Activated naive CD4-positive, alpha-beta T cell treated with anti-CD3 and anti-CD28 coated beads, Interleukin-2, amount 50 U/mL, for 72 hours (primary cell): ENCODE data around the gene PSMB11. TPM values are rescaled to one million over a fixed set of nuclear protein-coding genes. Genes with fewer than 3 reads are reported as not detected.

ENCODE experiments used
- ATAC-seq, 2 donors: fragments of 150-1000 bp; cut with Tn5 transposase; 2 replicates each; pipeline ENCODE4 v1.10.0; 2021; ENCODE audit warnings: mild to moderate bottlenecking in 2 of 2, moderate library complexity in 2 of 2
- DNase-seq, 2 donors: peaks; one replicate each; pipeline ENCODE4 v3.0.0; 2021 to 2022; ENCODE audit warnings: low spot score in 2 of 2
- H3K27ac Mint-ChIP-seq, 2 donors: one replicate each; pipeline ENCODE4 v1.8.0; 2022; ENCODE audit warnings: mild to moderate bottlenecking in 2 of 2, mixed read lengths in 2 of 2
- H3K36me3 Mint-ChIP-seq, 2 donors: one replicate each; pipeline ENCODE4 v1.8.0; 2022; ENCODE audit warnings: mixed read lengths in 2 of 2
- H3K9me3 Mint-ChIP-seq, 2 donors: one replicate each; pipeline ENCODE4 v1.8.0; 2022; ENCODE audit warnings: mixed read lengths in 2 of 2
- total RNA-seq, 2 donors: library from RNA; stranded (reverse); gene quantifications; one replicate each; pipeline ENCODE4 v1.2.3, GENCODE V29; 2022

The PSMB11 gene
- total RNA-seq, 2 donors from 2014 or later = not detected

DNA sequence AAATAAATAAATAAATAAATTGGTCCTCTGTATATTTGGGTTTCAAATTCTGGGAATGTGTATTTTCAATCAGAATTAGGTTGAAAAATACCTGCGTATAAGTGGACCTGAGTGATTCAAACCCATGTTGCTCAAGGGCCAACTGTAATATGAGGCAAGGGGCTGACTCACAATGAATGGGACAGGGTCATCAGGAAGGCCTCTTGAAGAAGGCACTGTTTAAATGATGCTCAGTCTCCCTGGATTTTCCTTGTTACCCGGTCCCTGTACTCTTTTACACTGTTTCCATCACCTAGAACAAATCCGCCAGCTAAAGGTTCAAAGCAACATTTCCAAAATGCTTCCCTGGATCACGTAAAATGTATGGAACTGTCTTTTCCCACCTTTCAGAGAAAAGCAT, 11.1 kb upstream of the PSMB11 start:
- no peaks in the 10 kb centered on the region for H3K9me3 Mint-ChIP-seq
- peaks cover 36 to 50% of the 10 kb centered on the region in 2 donors for H3K36me3 Mint-ChIP-seq
- ATAC-seq (no peak), DNase-seq (no peak)
- H3K27ac Mint-ChIP-seq = peak overlapping the region; percentile 21 to 94

DNA sequence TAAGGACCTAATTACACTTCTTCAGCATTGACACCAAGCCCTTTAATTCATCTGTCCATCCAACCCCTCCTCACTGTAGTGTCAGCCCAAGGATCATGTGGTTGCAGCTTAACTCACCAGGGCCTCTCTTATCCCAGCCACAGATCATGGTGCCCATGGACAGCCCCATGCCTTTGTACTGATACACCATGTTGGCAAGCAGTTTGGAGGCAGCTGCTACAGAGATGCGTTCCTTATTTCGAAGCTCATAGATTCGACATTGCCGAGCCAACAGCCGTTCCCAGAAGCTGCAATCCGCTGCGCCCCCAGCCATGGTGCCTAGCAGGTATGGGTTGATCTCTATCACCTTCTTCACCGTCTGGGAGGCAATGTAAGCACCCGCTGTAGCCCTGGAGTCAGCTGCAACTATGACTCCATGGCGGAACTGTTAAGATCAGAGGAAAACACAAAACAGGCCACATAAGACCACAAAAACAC, 8.7 kb upstream of the PSMB11 start:
- H3K9me3 Mint-ChIP-seq = no peaks in the 10 kb centered on the region
- no peak for ATAC-seq
- no peak for DNase-seq
- peak overlapping the region; percentile 97 to 99 for H3K27ac Mint-ChIP-seq
- peaks cover 33 to 44% of the 10 kb centered on the region in 2 donors for H3K36me3 Mint-ChIP-seq

DNA sequence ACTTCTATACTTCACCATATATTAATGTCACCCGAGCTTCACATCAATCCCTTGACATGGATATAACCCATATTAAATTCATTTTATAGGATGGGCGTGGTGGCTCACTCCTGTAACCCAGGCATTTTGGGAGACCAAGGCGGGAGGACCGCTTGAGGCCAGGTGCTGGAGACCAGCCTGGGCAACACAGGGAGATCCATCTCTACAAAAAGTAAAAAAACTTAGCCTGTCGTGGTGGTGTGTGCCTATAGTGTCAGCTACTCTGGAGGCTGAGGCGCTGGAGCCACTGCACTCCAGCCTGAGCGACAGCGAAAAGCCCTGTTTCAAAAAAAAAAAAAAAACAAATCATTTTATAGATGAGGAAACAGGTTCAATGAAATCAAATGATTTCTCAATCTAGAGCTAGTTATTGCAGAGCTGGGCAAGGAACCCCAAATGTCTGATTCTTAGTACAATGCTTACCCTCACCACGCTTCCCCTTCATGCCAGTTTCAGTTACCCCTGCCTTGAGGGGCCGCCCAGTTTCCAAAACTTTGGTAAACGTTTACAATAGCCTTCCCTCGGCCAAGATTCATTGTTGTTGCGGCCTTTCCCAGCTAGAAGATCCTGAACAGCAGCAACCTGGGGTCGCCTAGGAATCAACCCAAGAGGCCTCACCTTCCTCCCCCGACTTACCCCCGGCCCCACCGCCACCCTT, 8.1 kb upstream of the PSMB11 start:
- Mint-ChIP-seq H3K36me3 (peaks cover 28 to 43% of the 10 kb centered on the region in 2 donors), H3K27ac (peak overlapping the region; percentile 97 to 99), H3K9me3 (no peaks in the 10 kb centered on the region)
- no peak for DNase-seq
- peak in 1 of 2 donors; percentile 18 for ATAC-seq

DNA sequence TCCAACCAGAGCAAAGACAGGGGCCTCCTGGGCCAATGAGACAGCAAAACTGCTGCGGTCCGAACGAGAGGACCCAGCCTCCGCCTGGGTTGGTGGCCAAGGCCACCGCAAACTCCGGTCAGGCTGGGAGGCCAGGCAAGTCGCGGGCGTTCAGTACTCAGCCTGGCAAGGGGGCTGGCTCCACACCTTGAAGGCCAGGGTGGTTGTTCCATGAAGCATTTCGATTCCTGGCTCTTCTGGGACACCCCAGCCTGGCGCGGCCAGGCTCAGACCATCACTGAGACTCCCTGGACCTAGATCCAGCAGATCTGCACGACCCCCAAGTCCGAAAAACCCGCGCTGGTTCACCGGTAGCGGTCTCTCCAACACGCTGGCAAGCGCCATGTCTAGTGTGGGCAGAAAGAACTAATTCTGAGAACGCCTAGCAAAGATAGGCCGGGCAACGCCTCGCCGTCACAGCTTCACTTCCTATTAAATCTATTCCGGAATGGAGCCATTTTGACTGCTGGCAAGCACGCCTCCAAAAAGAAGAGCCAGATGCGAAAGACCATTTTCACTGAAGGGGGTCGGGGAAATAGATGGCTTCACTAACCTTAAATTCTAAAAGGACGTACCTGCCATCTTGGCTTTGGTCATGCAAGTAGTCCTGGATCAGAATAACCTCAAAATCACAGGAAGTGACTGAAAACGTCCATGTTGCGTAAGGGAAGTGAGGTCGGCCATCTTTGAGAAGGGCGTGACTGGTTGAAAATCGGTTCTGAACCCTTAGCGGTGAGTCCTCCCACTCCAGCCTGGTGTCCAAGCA, 7.3 kb upstream of the PSMB11 start, which contains the start of gene PSMB5:
PSMB5 (minus strand) TSS at position 403 of the 805 bp plus-strand sequence; CDS start at position 384, 19 bp downstream.
- Mint-ChIP-seq H3K9me3 (no peaks in the 10 kb centered on the region), H3K36me3 (peaks cover 27 to 36% of the 10 kb centered on the region in 2 donors), H3K27ac (peak within 1 kb of the TSS; percentile 97 to 99)
- DNase-seq (peak; percentile 78 to 90), ATAC-seq (peak; percentile 93)

DNA sequence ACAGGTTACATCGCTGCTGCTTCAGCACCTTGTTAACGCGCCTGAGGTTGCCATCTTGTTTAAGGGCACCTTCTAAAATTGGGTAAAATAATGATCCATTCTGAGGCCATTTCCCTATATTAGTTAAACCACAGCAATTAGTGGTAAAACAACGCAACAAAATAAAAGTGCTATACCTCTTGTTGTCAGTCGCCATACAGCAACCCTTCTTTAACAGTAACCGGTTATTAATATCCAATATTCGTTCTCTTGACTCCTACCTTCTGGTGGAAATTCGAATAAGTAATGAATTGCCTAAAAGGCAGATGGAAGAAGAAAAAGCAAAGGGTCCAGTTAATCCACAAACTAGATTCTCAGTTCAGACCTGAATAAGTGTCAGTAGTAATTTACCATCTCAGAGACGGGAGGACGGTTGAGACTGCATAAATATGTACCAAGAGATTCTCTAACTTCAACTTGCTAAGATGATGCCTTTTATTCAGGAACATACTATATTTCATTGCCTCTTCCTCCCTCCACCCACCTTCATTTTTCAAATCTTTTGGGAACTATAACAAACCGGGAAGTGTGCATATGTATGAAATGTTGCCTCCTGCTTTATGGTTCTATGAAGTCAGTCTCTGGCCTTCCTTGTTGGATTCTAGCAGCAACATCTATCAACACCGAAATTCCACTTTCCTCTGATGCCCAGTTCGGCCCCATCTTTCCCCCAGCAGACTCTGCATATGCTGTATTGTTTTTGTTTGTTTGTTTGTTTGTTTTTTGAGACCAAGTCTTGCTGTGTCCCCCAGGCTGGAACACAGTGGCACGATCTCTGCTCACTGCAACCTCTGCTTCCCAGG, 6.5 kb upstream of the PSMB11 start:
- Mint-ChIP-seq H3K36me3 (peaks cover 27 to 36% of the 10 kb centered on the region in 2 donors), H3K9me3 (no peaks in the 10 kb centered on the region), H3K27ac (peak overlapping the region; percentile 97 to 99)
- no peak for ATAC-seq
- DNase-seq = no peak

DNA sequence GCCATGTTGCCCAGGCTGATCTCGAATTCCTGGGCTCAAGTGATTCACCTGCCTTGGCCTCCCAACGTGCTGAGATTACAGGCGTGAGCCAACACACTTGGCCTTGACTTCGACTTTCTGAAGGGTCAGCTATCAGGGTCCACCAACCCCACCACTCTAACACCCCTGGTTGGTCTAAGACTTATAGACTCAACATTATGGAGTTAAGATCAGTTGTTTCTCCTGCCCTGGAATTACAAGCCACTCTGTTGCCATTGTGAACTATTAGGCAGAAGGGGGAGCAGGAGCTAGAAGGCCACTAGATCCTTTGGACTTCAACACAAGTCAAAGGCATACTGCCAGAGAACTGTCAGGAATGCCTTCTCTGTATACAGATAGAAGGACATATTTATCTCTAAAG, 1.9 kb upstream of the PSMB11 start:
- no peak for DNase-seq
- no peak for ATAC-seq
- Mint-ChIP-seq H3K27ac (no peak overlapping the region), H3K9me3 (no peaks in the 10 kb centered on the region), H3K36me3 (no peaks in the 10 kb centered on the region)

DNA sequence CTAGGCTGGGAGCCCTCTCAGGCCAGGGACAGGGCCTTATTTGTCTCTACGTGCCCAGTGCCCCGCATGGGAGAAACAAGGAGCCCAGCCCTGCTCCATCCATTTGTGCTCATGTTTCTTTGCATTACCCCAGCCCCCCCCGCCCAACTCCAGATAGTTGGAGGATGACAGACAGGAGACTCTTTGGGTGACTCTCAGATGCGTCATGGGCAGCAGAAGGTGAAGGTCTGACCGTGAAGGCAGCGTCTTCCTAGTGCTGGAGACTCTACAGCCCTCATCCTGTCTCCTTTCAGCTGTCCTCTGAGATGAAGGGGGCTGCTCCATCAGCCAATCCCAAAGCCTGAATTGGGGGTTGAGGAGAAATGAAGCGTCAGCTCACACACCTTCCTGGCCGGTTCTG, 283 bp upstream of the PSMB11 start:
- no peak for DNase-seq
- Mint-ChIP-seq H3K27ac (no peak overlapping the region), H3K9me3 (no peaks in the 10 kb centered on the region), H3K36me3 (no peaks in the 10 kb centered on the region)
- ATAC-seq = no peak

DNA sequence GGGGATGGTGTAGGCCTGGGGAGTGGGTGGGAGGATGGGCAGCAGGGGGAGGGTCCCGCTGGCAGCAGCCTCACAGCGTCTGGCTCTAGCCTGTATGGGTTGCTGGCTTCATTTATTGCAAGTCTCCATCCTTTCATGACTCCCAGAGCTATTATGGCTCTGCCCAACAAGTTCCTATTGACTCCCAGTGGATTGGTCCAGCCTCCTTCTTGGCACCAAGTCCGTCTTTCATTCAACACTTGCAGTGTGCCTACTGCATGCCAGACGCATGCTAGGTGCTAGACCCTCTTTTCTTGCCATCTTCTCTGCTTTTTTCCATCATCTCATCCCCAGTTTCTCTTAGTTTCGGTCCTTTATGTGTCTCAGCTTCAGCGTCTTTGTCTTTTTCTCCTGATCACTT, 1.1 kb downstream of the PSMB11 start:
- DNase-seq (no peak), ATAC-seq (no peak)
- no peaks in the 10 kb centered on the region for H3K9me3 Mint-ChIP-seq
- no peaks in the 10 kb centered on the region for H3K36me3 Mint-ChIP-seq
- H3K27ac Mint-ChIP-seq = no peak overlapping the region

DNA sequence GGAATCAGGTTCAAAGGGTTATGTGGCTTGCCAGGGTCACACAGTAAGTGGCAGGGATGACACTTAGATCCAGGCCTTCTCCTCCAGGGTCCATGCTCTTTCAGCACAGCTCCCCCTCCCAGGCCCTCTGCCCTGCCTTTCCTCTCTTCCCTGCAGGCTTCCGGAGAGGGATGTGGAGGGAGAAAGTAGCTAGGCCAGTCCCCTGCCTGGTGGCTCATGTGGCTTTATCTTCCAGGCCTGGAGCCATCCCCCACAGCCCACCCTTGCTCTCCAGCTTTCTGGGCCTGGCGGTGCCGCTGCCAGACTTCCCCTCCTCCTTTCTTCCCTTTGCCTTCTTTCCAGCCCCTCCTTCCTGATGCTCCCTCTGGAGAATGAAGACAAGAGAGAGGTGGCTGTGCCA, 1.7 kb downstream of the PSMB11 start:
- H3K36me3 Mint-ChIP-seq = no peaks in the 10 kb centered on the region
- DNase-seq (no peak), ATAC-seq (no peak)
- H3K9me3 Mint-ChIP-seq = no peaks in the 10 kb centered on the region
- no peak overlapping the region for H3K27ac Mint-ChIP-seq

DNA sequence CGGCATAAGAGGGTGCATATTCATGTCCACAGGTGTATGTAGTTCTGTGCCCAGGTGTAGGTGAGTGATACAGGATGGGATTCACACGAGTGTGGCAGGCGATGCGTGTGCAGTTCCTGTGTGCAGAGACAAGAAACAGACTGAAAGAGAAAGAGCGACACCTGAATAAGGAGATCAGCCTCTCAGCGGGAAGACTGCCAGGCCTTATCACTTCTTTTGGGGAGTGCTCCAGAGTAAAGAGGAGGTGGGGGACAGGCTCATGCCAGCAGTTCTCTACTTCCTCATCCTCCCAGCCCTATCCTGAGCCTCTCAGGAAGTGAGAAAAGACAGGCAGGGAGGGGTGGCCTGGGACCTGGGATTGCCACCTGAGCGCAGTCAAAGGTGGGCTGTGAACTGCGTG, 2.8 kb downstream of the PSMB11 start:
- Mint-ChIP-seq H3K36me3 (no peaks in the 10 kb centered on the region), H3K27ac (no peak overlapping the region), H3K9me3 (no peaks in the 10 kb centered on the region)
- ATAC-seq (no peak), DNase-seq (no peak)

DNA sequence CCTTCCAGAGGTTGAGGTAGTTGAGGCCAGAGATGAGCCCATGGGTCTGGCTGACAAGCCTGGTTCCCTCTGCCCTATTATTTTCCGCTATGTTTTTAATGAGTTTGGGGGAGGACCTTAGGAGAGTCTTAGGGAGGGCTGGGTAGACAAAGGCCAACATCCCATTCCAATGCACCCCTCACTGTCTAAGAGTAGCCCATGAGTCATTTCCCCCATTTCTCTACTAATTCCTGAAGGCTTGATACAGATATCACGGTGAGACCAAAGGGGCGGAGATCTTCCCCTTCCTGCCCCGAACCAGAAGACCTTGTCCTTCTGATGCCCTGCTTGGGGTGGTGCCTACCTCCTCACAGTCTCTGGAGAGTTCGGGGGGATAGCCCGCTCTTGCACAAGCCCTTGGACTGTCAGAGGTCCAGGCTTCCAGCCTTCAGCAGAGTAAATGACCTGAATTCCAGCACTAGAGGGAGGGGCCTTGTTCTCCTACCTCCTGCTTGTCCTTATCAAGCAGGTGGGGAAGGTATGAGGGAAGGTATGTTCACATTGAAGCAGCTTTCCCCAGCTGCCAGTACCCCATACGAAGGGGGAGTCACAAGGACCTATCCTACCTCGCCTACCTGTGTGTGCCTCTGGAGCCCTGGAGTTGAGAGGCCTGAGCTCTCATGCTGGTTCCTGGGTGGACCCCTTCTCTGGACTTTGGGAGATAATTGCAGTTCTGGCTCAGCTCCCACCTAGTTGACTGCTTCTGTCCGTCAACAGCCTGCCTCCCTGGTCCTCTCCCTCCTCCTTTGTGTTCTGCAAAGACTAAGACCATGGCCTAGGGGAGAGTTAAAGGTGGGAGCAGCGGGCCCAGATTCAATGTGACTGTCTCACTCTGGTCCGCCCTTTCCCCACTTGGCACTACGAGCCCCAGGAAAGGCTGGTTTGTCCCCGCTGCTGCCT, 3.7 kb downstream of the PSMB11 start:
- no peak overlapping the region for H3K27ac Mint-ChIP-seq
- no peak for DNase-seq

DNA sequence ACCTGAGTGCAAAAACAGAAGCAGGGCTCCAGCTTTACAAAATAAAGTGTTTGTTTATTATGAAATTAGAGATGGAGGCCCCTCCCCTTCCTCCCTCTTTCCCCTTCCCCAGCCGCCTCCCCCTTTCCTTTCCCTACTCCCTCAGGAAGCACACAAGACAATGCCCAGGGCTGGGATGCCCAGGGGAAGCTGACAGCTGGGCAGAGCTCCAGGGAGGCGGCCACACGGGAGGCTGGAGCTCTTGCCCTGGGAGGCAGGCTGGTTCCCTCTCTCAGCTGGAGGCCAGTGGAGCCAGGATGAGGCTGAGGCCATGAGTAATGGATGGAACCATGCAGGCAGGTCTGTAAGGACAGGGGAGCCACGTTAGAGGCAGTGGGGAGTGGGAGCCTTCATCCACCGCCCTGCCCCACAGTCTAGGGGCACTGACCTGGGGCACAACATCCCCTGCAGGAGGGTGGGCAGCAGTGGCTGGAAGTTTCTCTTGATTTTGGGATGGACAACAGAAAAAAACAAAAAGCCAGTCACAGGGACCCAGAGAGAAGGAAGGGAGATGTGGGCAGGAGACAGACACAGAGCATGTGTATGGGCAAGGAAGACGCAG, 5.1 kb downstream of the PSMB11 start:
- ATAC-seq = no peak
- Mint-ChIP-seq H3K36me3 (no peaks in the 10 kb centered on the region), H3K27ac (no peak overlapping the region), H3K9me3 (no peaks in the 10 kb centered on the region)
- no peak for DNase-seq

More for the DNA sequence above, 3.7 kb downstream of the PSMB11 start:
- no peaks in the 10 kb centered on the region for H3K9me3 Mint-ChIP-seq
- ATAC-seq = no peak
- H3K36me3 Mint-ChIP-seq = no peaks in the 10 kb centered on the region

DNA sequence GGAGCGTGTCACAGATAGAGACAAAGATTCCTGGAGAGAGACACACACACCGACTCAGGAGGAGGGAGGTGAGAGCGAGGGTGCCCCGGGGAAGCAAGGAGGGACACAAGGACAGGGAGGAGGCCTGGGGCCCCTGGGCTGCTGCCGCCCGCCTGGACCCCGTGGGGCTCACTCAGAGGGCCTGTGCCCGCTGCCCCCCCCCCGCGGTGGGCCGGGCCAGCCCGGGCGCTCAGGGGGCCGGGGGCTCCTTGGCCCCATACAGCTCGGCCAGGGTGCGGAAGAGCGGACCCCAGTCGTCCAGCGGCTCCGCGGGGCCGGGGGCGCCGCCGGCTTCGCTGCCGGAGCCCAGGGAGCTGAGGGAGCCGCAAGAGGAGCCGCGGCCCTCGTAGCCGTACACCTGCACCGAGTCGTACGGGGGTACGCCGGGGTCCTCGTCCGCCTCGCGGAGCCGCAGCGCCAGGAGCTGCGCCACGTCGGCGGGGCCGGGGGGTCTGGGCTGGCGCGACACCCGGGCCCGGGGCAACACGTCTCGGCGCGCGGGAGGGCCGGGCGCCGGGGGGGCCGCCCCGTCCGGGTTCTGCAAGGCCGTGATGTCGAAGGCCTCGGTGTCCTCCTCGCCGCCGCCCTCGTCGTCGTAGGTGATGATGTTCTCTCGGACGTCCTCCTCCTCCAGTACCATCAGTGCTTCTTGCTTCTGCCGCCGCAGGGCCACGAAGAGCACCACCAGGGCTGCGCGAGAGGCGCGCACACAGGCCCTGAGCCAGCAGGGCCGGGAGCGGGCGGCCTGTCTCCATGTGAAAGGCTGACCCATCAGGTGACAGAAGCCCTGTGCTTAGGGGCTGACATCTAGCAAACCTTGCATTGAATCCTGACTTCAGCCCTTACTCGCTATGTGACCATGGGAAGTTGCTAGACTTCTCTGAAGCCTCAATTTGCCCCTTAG, 6.0 kb downstream of the PSMB11 start:
- Mint-ChIP-seq H3K36me3 (no peaks in the 10 kb centered on the region), H3K9me3 (no peaks in the 10 kb centered on the region), H3K27ac (no peak overlapping the region)
- no peak for DNase-seq
- ATAC-seq = no peak

DNA sequence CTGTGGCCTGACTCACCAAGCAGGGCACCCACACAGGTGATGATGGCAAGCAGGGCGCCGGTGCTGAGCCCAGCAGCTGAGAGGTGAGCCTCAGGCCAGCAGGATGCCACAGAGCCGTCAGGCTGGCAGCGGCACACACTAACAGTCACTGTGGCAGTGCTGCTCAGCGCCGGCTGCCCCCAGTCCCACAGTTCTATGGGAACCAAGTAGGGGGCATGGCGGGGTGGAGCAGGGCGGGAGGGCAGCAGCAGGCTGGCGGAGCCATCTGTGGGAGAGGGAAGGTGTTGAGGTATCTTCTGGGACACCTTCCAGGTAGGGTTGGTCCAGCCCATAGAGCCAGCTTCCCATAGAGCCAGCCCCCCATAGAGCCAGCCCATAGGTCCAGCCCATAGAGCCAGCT, 7.0 kb downstream of the PSMB11 start:
- ATAC-seq (no peak), DNase-seq (no peak)
- no peaks in the 10 kb centered on the region for H3K9me3 Mint-ChIP-seq
- H3K27ac Mint-ChIP-seq = no peak overlapping the region
- no peaks in the 10 kb centered on the region for H3K36me3 Mint-ChIP-seq
